Neutrophil (primary cell): ENCODE results near the gene NAXE.

ENCODE experiments used
- H3K27ac ChIP-seq: fragments of 200-600 bp; sonication (generic); 2 replicates; pipeline ENCODE4 v1.5.1; 2016; ENCODE audit warnings: mild to moderate bottlenecking, moderate library complexity
- H3K27me3 ChIP-seq: fragments of 200-600 bp; sonication (generic); 2 replicates; pipeline ENCODE4 v1.6.0; 2016; ENCODE audit warnings: mild to moderate bottlenecking
- H3K36me3 ChIP-seq: fragments of 200-600 bp; sonication (generic); 2 replicates; pipeline ENCODE4 v1.5.1; 2017
- H3K4me1 ChIP-seq, 2 experiments: fragments of 200-600 bp in 1 of 2; sonication (generic) in 1 of 2; 1 replicate in 1 of 2; 2 replicates in 1 of 2; pipeline versions ENCODE4 v1.5.1 to v1.6.1; 2013 to 2016; ENCODE audit warnings: low read depth in 1 of 2, low read length in 1 of 2, mild to moderate bottlenecking in 1 of 2, moderate library complexity in 1 of 2; ENCODE audit not compliant: control insufficient read depth in 1 of 2, insufficient read depth in 1 of 2
- H3K4me3 ChIP-seq, 2 experiments: fragments of 200-600 bp in 1 of 2; sonication (generic) in 1 of 2; 1 replicate in 1 of 2; 2 replicates in 1 of 2; pipeline ENCODE4 v1.5.1; 2013 to 2016; ENCODE audit warnings: low read depth in 1 of 2, low read length in 1 of 2, mild to moderate bottlenecking in 1 of 2, moderate library complexity in 1 of 2
- H3K9me3 ChIP-seq: fragments of 200-600 bp; sonication (generic); 2 replicates; pipeline ENCODE4 v1.5.1; 2016
- CTCF ChIP-seq: fragments of 200-600 bp; sonication (generic); IDR thresholded peaks from 2 replicates; pipeline ENCODE4 v1.5.1; 2016; ENCODE audit warnings: antibody characterized with exemption

NAXE gene

GRCh38 chr1:156566436-156566835 lies 25.1 kb upstream of the NAXE start:
- Histone ChIP-seq H3K27me3 (no peaks in the 10 kb centered on the region), H3K27ac (no peak overlapping the region), H3K36me3 (peaks cover 66% of the 10 kb centered on the region), H3K4me1 (peaks cover 5 to 6% of the 10 kb centered on the region in 2 experiments), H3K4me3 (no peak overlapping the region), H3K9me3 (no peaks in the 10 kb centered on the region)
- no peak for TF ChIP-seq CTCF

GRCh38 chr1:156571261-156571852 lies 20.2 kb upstream of the NAXE start:
- H3K4me3 ChIP-seq, result no peak overlapping the region
- no peak for TF ChIP-seq CTCF
- peaks cover 14% of the 10 kb centered on the region for H3K27me3 ChIP-seq
- H3K4me1 ChIP-seq, result peaks cover 19 to 20% of the 10 kb centered on the region in 2 experiments
- H3K36me3 ChIP-seq, result peaks cover 17% of the 10 kb centered on the region
- H3K27ac ChIP-seq, result no peak overlapping the region
- H3K9me3 ChIP-seq, result no peaks in the 10 kb centered on the region

DNA sequence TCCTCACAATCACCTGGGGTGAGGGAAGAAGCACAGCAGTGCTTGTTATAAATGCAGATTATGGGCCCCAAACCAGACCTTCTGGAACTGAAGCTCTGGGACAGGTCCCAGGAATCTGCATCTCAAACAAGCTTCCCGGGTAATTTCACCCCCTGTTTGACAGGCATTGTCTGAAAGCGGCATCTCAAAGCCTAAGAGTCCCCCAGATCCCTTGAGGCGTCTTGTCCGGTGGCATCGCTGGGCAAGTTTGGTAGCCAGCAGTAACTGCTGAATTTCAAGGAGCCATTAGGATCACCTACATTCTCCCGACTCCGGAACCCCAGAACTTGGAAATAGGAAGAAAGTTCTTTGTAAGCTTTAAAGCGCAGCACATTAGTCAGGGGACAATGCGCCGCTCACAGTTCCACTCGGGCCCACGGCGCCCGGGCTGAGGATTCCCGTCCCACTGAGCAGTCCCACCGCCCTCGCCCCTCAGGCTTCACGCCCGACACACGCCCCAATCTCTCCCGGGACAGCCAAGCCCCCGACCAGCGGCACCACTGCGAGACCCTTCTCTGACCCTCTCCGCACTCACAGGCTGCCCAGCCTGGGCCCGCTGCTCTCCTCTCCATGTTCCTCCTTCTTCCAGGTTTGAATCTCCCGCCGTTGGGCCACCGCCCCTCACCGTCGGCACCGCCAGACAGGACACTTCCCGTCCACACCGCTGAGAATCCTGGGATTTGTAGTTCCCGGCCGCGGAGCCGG lies 19.5 kb upstream of the NAXE start, which contains the start of gene IQGAP3:
IQGAP3 (minus strand) TSS at position 647 of the 744 bp plus-strand sequence; CDS start at position 611, 36 bp downstream.
- H3K4me1 ChIP-seq, result peaks cover 19 to 20% of the 10 kb centered on the region in 2 experiments
- peak within 1 kb of the TSS; percentile 24 to 42 for H3K4me3 ChIP-seq
- H3K27me3 ChIP-seq, result peaks cover 14% of the 10 kb centered on the region
- no peak for TF ChIP-seq CTCF
- H3K36me3 ChIP-seq, result peaks cover 13% of the 10 kb centered on the region
- no peak within 1 kb of the TSS for H3K27ac ChIP-seq
- H3K9me3 ChIP-seq, result no peaks in the 10 kb centered on the region

DNA sequence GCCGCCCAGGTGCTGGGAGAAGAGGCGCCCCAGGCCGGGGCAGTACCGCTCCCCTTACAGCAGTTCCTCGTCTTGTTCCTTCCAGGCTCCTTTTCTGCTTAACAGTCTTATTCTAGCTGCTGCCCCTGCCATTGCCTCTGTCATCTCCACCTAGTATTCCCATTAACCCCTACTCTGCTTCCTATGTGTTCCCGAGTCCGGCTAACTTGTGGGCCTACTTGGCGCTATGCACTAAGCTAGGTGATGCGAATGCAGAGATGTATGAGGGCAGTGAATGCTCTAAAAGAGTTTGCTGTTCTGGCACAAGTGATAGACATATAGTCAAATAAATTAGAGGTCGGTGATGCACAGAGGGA lies 18.9 kb upstream of the NAXE start:
- no peaks in the 10 kb centered on the region for H3K9me3 ChIP-seq
- H3K27ac ChIP-seq, result no peak overlapping the region
- H3K27me3 ChIP-seq, result peaks cover 14% of the 10 kb centered on the region
- peaks cover 19 to 20% of the 10 kb centered on the region in 2 experiments for H3K4me1 ChIP-seq
- H3K4me3 ChIP-seq, result peak overlapping the region; percentile 24 to 42
- peaks cover 8% of the 10 kb centered on the region for H3K36me3 ChIP-seq
- TF ChIP-seq CTCF, result no peak

DNA sequence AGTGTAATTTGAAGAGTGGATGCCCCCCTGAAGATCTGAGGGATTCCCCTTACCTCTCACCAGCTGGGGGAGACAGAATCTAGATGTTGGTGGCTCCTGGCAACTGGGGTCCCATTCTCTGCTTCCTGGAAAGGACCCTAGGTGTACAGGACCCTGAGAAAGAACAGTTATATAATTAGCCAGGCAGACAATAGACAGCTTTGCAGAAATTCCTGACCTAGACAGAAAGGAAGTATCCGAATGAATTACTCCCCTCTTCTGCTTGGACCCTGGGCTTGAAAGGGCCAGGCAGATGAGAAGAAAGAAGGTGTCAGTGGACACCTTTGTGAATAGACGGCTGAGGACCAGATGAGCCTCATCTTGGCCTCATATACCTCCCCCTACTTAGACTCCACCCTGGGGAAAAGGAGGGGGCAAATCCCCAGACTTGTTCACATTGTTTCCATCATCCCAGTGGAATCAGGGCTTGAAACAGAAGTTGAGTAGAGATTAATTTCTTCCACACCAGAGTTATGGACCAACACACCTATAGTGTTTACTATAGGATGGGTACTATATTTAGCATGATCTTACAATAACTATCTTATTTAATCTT lies 17.4 kb upstream of the NAXE start:
- peaks cover 19 to 20% of the 10 kb centered on the region in 2 experiments for H3K4me1 ChIP-seq
- peaks cover 14% of the 10 kb centered on the region for H3K27me3 ChIP-seq
- no peak for TF ChIP-seq CTCF
- H3K9me3 ChIP-seq, result no peaks in the 10 kb centered on the region
- H3K4me3 ChIP-seq, result no peak overlapping the region
- peaks cover 1% of the 10 kb centered on the region for H3K36me3 ChIP-seq
- no peak overlapping the region for H3K27ac ChIP-seq
